Calu3 (cell line): ENCODE data around the gene TSR3. TPM values are rescaled to one million over a fixed set of nuclear protein-coding genes. Genes with fewer than 3 reads are reported as not detected.

Experiments
- BruUV-seq: library from RNA; stranded (reverse); fragments of 400-500 nt; replicated peaks from 2 replicates; lab custom pipeline; 2021; lab: Mats Ljungman, UMichigan
- CTCF ChIA-PET: fragments of 300-600 bp; sonication (Branson Sonifier 250); formaldehyde crosslinking; loops from one replicate; lab custom pipeline; 2022; ENCODE audit warnings: antibody characterized with exemption; lab: Charles Lee
- DNase-seq: peaks from one replicate; pipeline ENCODE4 v3.0.0; 2022
- H3K27ac Mint-ChIP-seq: one replicate; pipeline ENCODE4 v1.8.0; 2022; ENCODE audit warnings: mixed read lengths; ENCODE audit not compliant: unreplicated experiment
- H3K27me3 Mint-ChIP-seq: one replicate; pipeline ENCODE4 v1.8.0; 2022; ENCODE audit warnings: mixed read lengths; ENCODE audit not compliant: unreplicated experiment
- H3K36me3 Mint-ChIP-seq: one replicate; pipeline ENCODE4 v1.8.0; 2022; ENCODE audit warnings: mild to moderate bottlenecking, moderate library complexity, mixed read lengths; ENCODE audit not compliant: insufficient read depth, unreplicated experiment
- H3K4me1 Mint-ChIP-seq: one replicate; pipeline ENCODE4 v1.8.0; 2022; ENCODE audit warnings: mild to moderate bottlenecking, low read depth, mixed read lengths; ENCODE audit not compliant: unreplicated experiment
- H3K4me3 Mint-ChIP-seq: one replicate; pipeline ENCODE4 v1.8.0; 2022; ENCODE audit warnings: mild to moderate bottlenecking, low read depth, moderate library complexity, mixed read lengths; ENCODE audit not compliant: unreplicated experiment
- H3K9me3 Mint-ChIP-seq: one replicate; pipeline ENCODE4 v1.8.0; 2022; ENCODE audit warnings: low read depth, mixed read lengths; ENCODE audit not compliant: unreplicated experiment
- CTCF ChIP-seq: fragments of 200-600 bp; IDR thresholded peaks from one replicate; pipeline ENCODE4 v1.8.0; 2022; ENCODE audit warnings: antibody characterized with exemption; ENCODE audit not compliant: unreplicated experiment
- intact Hi-C: fragments of 100-400 bp; cut with micrococcal nuclease; formaldehyde crosslinking; loops from one replicate; pipeline ENCODE4 v1.10.0; 2022; ENCODE audit not compliant: unreplicated experiment
- total RNA-seq: library from RNA; stranded (reverse); gene quantifications from 2 replicates; pipeline ENCODE4 v1.2.3, GENCODE V29; 2022

The TSR3 gene
- total RNA-seq, 1 experiment from 2014 or later = 59.4 TPM

- no peak for DNase-seq
- CTCF ChIA-PET = interaction anchor here (0.6 to 1.7 kb wide), 3 partner anchors 9 to 170 kb away, joined by 3 to 10 read pairs (median 7); no protein-coding TSS in a partner anchor
- Mint-ChIP-seq H3K27ac (no peak overlapping the region), H3K9me3 (no peaks in the 10 kb centered on the region), H3K4me1 (peaks cover 13% of the 10 kb centered on the region), H3K27me3 (peaks cover 16% of the 10 kb centered on the region), H3K4me3 (no peak overlapping the region), H3K36me3 (peaks cover 55% of the 10 kb centered on the region)
- TF ChIP-seq CTCF = no peak
- BruUV-seq = no TSS peak
- intact Hi-C loops = no loop called here
Observed at GRCh38 chr16:1346422-1347285, 5.0 kb downstream of the TSR3 start.

GRCh38 chr16:1345651-1346421 is 5.8 kb downstream of the TSR3 start:
- CTCF ChIA-PET = interaction anchor here (0.6 to 1.7 kb wide), 3 partner anchors 8 to 67 kb away, joined by 3 to 7 read pairs (median 4); no protein-coding TSS in a partner anchor
- H3K4me1 Mint-ChIP-seq = peaks cover 13% of the 10 kb centered on the region
- no peak for TF ChIP-seq CTCF

GRCh38 chr16:1345087-1345486 is 6.6 kb downstream of the TSR3 start:
- intact Hi-C loops = no loop called here
- CTCF ChIA-PET = interaction anchor here (0.7 kb wide), 1 partner anchor 44 kb away, joined by 4 read pairs; no protein-coding TSS in a partner anchor
- no TSS peak for BruUV-seq
- peaks cover 16% of the 10 kb centered on the region for H3K27me3 Mint-ChIP-seq
- no peak for DNase-seq
- H3K4me1 Mint-ChIP-seq = peaks cover 13% of the 10 kb centered on the region
- H3K9me3 Mint-ChIP-seq = no peaks in the 10 kb centered on the region
- H3K36me3 Mint-ChIP-seq = peaks cover 42% of the 10 kb centered on the region
- no peak overlapping the region for H3K27ac Mint-ChIP-seq
- TF ChIP-seq CTCF = no peak
- H3K4me3 Mint-ChIP-seq = no peak overlapping the region

More at GRCh38 chr16:1345651-1346421, 5.8 kb downstream of the TSR3 start:
- DNase-seq = no peak
- H3K27me3 Mint-ChIP-seq = peaks cover 16% of the 10 kb centered on the region
- BruUV-seq = no TSS peak
- no peak overlapping the region for H3K27ac Mint-ChIP-seq
- H3K4me3 Mint-ChIP-seq = no peak overlapping the region
- intact Hi-C loops = no loop called here
- H3K36me3 Mint-ChIP-seq = peaks cover 47% of the 10 kb centered on the region
- no peaks in the 10 kb centered on the region for H3K9me3 Mint-ChIP-seq

GRCh38 chr16:1344499-1344898 is 7.2 kb downstream of the TSR3 start:
- Mint-ChIP-seq H3K27me3 (peaks cover 16% of the 10 kb centered on the region), H3K27ac (no peak overlapping the region), H3K4me3 (peak overlapping the region; percentile 95), H3K9me3 (no peaks in the 10 kb centered on the region), H3K4me1 (peaks cover 13% of the 10 kb centered on the region), H3K36me3 (peaks cover 42% of the 10 kb centered on the region)
- intact Hi-C loops = no loop called here
- no peak for TF ChIP-seq CTCF
- no TSS peak for BruUV-seq
- no peak for DNase-seq
- CTCF ChIA-PET = interaction anchor here (0.8 kb wide), 1 partner anchor 22 kb away, joined by 4 read pairs; no protein-coding TSS in a partner anchor
